GM12874 (cell line): ENCODE results near the gene NEDD8.

Source experiments
- CTCF ChIP-seq: IDR thresholded peaks from 2 replicates; pipeline ENCODE4 v1.5.1; 2011; ENCODE audit warnings: low read depth, mild to moderate bottlenecking, control low read depth, low read length, moderate library complexity; ENCODE audit not compliant: insufficient read depth

The NEDD8 gene

GRCh38 chr14:24177891-24178290 is 54.3 kb downstream of the NEDD8 start:
- TF ChIP-seq CTCF: no peak

- TF ChIP-seq CTCF: no peak
These were observed 54.9 kb downstream of the NEDD8 start for GRCh38 chr14:24177041-24177825.

- TF ChIP-seq CTCF: no peak
These were observed 55.6 kb downstream of the NEDD8 start for GRCh38 chr14:24176599-24176998.

GRCh38 chr14:24172871-24173281 is 59.3 kb downstream of the NEDD8 start:
- TF ChIP-seq CTCF: no peak

GRCh38 chr14:24172261-24172860 is 59.8 kb downstream of the NEDD8 start:
- no peak for TF ChIP-seq CTCF

- no peak for TF ChIP-seq CTCF
These were observed 60.5 kb downstream of the NEDD8 start, which contains the start of gene REC8 for GRCh38 chr14:24171422-24172260. REC8 (plus strand) TSS chr14:24172080; CDS start chr14:24172553, 473 bp downstream.

- TF ChIP-seq CTCF: no peak
These were observed 64.6 kb downstream of the NEDD8 start for GRCh38 chr14:24167469-24168114.
